Astrocyte of the spinal cord (primary cell): ENCODE results near the gene PTPRD.

ENCODE experiments used
- DNase-seq: peaks from one replicate; pipeline ENCODE4 v3.0.0; 2011; ENCODE audit warnings: low read depth, low spot score
- H3K4me3 ChIP-seq: 2 replicates; pipeline ENCODE4 v1.5.1; 2011; ENCODE audit warnings: low read depth, mild to moderate bottlenecking, low read length, moderate library complexity
- in situ Hi-C: cut with HindIII; loops from 2 replicates; pipeline ENCODE4 v1.10.0; 2017; ENCODE audit warnings: low sequenced_read_pairs
- TF ChIP-seq, protein P1 (sequence below): IDR thresholded peaks from 2 replicates; pipeline ENCODE4 v1.5.1; 2012; ENCODE audit warnings: low read depth, mild to moderate bottlenecking, low read length, inconsistent platforms

Gene PTPRD

DNA sequence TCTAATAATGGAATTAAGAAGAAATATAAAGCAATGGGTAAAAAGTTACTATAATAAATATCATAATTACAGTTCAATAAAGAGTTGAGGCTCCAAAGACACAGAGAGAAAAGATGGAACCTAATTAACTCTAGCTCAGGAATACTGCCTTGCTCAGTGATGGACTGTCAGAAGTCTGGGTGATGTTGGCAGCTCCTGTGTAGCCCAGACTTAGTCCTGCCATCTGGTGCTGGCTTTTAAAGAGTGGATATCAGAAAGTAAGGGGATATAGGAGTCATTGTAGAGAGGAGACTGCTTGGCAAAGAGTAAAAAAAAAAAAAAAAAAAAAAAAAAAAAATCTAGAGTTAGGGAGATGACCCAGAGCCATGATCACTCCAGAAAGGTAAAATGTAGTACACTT, 2261.4 kb downstream of the PTPRD start:
- H3K4me3 ChIP-seq = no peak overlapping the region
- in situ Hi-C loops = no loop called here
- TF ChIP-seq, protein P1, sequence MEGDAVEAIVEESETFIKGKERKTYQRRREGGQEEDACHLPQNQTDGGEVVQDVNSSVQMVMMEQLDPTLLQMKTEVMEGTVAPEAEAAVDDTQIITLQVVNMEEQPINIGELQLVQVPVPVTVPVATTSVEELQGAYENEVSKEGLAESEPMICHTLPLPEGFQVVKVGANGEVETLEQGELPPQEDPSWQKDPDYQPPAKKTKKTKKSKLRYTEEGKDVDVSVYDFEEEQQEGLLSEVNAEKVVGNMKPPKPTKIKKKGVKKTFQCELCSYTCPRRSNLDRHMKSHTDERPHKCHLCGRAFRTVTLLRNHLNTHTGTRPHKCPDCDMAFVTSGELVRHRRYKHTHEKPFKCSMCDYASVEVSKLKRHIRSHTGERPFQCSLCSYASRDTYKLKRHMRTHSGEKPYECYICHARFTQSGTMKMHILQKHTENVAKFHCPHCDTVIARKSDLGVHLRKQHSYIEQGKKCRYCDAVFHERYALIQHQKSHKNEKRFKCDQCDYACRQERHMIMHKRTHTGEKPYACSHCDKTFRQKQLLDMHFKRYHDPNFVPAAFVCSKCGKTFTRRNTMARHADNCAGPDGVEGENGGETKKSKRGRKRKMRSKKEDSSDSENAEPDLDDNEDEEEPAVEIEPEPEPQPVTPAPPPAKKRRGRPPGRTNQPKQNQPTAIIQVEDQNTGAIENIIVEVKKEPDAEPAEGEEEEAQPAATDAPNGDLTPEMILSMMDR = no peak
- no peak for DNase-seq

DNA sequence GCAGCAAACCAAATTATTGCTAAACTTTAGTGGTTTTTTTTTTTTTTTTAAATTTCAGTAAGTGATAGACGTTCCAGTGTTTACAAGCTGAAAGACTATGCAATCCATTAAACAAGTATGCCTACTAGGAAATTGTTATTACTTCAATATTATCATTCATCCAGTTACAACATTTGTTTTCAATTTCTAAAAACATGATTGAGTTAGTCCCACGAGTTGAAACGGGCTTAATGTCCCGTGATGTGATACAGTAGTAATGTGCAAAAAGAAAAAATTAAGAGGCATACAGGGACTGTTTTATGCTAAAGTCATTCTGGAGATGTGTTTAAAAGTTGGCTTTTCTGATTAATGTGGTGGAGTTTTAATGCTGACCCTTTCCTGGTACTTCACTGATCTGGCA, 2262.9 kb downstream of the PTPRD start:
- H3K4me3 ChIP-seq = no peak overlapping the region
- DNase-seq = no peak
- in situ Hi-C loops = no loop called here
- TF ChIP-seq, protein P1 = no peak

DNA sequence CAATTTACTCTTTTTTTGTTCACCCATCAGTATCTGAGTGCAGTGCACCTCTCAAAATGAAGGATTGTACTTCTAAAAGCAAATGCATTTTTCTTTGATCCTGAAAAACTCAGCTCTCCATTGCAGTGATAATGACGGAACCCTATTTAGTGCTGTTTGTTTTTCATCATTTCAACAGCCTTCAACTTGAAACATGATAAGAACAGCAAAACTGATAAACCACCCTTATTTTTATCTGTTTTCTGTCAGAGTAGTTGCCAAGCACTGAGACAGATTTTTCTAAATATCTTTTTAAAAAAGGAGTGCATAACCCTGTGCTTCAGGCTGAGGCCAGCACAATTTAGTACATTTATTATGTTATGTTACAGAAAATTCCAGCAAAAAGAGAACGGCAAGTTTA, 2263.4 kb downstream of the PTPRD start:
- no peak overlapping the region for H3K4me3 ChIP-seq
- TF ChIP-seq, protein P1 = no peak
- in situ Hi-C loops = no loop called here
- no peak for DNase-seq

- TF ChIP-seq, protein P1 = no peak
- no peak for DNase-seq
- no peak overlapping the region for H3K4me3 ChIP-seq
- in situ Hi-C loops = no loop called here
These were observed 2264.0 kb downstream of the PTPRD start for GRCh38 chr9:8348756-8349155.

DNA sequence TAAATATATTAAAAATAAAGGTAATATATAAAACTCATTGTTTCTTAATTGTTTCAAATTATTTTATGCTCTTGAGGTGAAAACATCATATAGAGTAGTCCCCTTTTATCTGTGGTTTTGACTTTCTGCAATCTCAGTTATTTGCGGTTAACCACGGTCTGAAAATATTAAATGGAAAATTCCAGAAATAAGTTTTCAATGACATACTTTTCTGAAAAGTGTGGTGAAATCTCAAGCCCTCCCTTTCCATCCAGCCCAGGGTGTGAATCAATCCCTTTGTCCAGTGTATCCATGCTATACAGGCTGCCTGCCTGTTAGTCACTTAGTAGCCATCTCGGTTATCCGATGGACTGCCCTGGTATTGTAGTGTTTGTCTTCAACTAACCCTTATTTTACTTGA, 2266.5 kb downstream of the PTPRD start:
- no peak overlapping the region for H3K4me3 ChIP-seq
- DNase-seq = peak; percentile 66
- TF ChIP-seq, protein P1 = no peak
- in situ Hi-C loops = no loop called here

DNA sequence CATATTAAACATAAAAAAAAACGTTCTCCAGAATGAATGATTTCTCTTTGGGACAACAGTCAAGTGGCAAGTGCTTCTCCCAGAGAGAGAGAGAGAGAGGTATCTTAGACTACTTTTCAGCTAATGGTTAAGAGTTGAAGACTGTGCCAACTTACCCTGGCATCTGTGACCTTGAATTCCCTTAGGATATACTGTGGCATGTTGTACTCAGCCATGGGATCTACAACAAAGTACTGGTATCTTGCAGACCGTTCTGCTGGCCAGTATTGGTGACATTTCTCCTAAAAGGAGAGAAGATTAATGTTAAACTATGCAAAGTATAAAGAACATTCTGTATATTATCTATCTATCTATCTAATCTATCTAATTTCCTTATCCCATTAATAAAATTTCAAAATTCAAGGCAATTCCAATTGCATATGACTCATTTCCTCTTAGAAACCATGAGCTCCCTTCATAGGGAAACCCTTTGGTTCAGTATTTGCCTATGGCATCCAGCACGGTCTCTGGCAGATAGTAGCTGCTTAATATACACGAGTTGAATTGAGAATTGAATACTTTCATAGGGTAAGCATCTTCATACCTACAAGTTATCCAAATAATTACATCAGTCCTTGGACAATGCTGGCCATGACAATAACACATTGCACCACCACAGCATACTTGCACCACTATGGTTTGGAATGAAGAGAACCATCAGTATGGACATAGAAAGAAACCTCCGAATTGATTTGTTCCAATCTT, 2273.9 kb downstream of the PTPRD start:
- H3K4me3 ChIP-seq = no peak overlapping the region
- TF ChIP-seq, protein P1 = no peak
- in situ Hi-C loops = no loop called here
- no peak for DNase-seq
